Measurements from ENCODE around the gene EPHA6.

- TF ChIP-seq POLR2A (IDR thresholded peaks at IDR 0.05), result no peak
- TF ChIP-seq CTCF (IDR thresholded peaks at IDR 0.05), result no peak
These were observed 616.2 kb downstream of the EPHA6 start for GRCh38 chr3:97430601-97431000.
